Panc1 (cell line): Measurements from ENCODE around the gene CYBA.

Experiments
- CTCF ChIP-seq: fragments of 450-650 bp; IDR thresholded peaks from 2 replicates; pipeline ENCODE4 v1.5.1; 2017; ENCODE audit warnings: mild to moderate bottlenecking
- POLR2AphosphoS5 ChIP-seq: IDR thresholded peaks from 2 replicates; pipeline ENCODE4 v1.6.1; 2012; ENCODE audit warnings: mild to moderate bottlenecking, low read depth, low read length, moderate library complexity
- REST ChIP-seq, 2 experiments: IDR thresholded peaks; 2 replicates each; pipeline ENCODE4 v1.6.1; 2011 to 2012; ENCODE audit warnings: low read depth in 2 of 2, control low read depth in 1 of 2, low read length in 1 of 2, mild to moderate bottlenecking in 1 of 2, moderate library complexity in 1 of 2; ENCODE audit not compliant: insufficient read depth in 1 of 2

DNA sequence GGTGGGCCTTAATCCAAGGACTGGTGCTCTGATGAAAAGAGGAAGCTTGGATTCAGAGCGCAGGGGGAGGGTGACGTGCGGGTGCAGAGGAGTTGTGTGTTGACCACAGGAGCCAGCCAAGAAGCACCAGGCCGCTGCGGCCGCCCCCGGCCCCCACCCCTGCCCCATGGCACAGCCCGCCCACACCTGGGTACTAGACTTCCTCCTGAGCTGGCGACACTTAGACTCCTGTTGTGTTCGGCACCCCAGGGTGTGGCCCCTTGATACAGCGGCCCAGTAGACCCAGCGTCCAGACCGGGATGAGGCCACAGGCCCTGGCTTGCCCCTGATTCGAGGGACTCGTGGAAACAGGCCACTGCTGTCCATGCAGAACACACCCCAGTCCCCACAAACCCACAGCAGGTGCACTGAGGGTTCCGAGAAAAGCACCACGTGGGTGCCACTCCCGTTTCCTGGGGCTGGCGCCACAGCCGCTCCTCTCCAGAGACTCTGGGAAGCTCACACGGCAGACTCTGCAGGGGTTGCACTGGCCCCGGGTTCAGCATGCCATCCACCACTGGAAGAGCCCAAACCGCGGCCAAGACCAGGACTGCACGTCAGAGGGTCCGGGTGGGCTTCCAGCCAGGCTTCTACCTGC is 41.2 kb upstream of the CYBA start:
- TF ChIP-seq CTCF (no peak), REST (IDR thresholded peaks at IDR 0.05; ENCODE audit: insufficient read depth in 1 of 2, low read depth in 2 of 2, low read length in 1 of 2) (no peak), POLR2AphosphoS5 (no peak)
